D341Med (cell line): Measurements from ENCODE around the gene TTR.

Experiments used
- DNase-seq: peaks from one replicate; pipeline ENCODE4 v3.0.0; 2012; ENCODE audit warnings: low spot score

The TTR gene

DNA sequence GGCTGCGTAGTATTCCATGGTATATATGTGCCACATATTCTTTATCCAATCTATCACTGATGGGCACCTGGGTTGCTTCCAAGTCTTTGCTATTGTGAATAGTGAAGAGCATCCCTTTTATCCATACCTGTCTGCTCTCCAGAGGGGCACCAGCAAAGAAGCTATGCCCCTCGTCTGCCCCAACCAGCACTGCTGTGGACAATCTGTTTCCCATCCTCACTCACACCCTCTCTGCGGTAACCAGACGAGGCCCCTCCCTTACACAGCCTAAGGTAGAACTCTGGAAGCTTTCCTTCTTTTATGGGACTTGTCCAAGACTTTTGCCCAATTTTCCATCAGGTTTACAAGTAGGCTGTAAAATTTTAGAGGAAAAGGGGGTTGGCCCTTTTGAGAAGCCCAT is 24.9 kb downstream of the TTR start:
- DNase-seq, result no peak

DNA sequence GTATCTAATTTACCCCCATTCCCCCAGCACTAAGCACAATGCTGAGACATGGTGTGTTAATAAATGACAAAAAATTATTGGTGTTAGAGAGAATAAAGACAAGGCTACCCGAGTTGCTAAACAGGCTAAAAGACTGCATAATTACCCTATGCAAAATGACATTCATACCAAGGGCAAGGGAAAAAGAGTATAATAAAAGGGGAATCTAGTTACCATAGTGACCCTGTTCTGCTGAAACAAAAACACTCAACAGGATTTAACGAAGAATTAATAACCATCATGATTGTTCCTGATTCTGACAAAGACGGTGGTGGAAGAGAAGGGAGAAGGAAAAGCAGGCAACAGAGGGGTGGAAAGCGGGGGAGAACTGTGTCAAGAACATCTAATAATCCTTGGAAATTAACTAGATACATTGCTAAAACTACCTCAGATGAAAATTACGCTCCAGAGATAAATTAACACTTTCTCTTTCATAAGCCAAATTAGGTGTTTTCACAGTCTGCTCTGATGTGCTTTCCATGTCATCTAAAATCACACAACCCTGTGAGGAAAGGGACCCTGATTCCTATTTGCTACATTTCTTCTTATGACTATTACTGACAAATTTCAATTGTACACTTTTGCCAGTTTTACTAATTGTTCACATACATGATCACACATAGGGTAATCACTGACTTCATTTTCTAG is 25.5 kb downstream of the TTR start:
- DNase-seq, result no peak

DNA sequence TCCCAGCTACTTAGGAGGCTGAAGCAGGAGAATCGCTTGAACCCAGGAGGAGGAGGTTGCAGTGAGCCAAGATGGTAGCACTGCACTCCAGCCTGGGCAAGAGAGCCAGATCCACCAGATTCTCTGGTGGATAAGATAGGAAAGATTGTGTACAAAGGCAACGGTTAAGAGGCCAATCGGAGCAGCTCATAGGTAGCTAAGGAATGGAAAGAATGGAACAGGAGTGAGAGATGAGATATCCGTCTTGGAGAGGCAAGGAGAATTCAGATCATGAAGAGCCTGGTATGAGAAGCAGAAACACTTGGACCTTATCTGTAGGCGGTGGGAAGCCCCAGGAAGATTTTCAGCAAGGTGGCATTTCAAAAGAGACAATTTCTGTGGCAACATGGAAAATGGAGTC is 27.1 kb downstream of the TTR start:
- no peak for DNase-seq

DNA sequence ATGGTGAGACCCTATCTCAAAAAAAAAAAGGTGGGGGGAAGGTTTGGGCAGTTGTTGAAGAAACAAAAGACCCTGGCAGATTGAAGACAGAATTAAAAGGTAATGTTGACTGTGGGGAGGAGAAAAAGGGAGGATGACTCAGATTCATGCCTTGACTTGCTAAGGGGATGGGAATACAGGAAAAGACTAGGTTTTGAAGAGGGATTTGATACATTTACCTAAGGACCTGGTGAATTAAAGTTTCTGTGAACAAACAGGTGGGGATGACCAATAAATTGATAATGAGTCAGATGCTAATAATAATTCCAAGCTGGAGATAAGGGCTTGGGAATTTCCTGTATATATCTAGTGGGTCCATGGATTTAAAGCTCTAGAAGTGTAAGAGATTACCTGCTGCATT is 27.6 kb downstream of the TTR start:
- no peak for DNase-seq

DNA sequence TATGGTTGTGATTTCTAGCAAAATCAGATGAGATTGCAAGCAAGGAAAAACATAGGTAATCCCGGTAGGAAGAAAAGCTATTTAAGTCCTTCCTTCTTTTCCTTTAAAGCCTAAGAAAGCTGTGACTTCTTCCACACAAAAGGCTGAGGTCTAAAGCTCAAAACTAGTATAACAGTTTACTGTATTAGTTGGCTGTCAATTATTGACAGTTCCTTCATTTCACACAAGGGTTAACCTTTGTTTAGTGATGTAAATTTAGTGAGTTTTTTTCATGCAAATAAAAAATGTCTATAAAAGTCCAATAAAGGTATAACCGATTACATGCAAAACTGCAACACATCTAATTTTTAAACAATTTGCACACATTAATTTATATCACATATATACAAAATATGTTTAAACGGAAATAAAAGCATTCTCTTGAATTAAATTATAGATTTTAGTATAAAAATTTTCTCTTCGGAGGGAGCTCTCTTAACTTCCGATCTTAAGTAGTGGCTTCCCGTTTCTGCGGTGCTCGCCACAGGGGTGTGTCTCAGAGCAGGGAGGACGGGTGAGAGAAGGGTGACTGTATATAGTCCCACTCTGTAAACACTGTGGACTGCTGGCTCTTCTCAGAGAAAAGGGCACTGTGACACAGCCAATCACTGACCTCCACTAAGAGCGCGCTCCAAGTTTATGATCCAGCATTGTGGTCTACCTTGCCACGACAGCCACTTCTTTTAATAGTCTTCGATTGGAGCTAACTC is 33.4 kb downstream of the TTR start:
- no peak for DNase-seq

DNA sequence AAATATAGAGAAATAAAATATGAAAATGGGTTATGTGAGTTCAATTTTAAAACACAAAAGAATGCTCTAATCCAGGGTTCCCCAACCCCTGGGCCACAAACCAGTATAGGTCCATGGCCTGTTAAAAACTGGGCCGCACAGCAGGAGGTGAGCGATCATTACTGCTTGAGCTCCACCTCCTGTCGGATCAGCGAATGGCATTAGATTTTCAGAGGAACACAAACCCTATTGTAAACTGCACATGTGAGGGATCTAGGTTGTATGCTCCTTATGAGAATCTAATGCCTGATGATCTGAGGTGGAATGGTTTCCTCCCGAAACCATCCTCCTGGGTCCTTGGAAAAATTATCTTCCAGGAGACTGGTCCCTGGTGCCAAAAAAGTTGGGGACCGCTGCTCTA is 34.7 kb downstream of the TTR start:
- DNase-seq, result no peak

DNA sequence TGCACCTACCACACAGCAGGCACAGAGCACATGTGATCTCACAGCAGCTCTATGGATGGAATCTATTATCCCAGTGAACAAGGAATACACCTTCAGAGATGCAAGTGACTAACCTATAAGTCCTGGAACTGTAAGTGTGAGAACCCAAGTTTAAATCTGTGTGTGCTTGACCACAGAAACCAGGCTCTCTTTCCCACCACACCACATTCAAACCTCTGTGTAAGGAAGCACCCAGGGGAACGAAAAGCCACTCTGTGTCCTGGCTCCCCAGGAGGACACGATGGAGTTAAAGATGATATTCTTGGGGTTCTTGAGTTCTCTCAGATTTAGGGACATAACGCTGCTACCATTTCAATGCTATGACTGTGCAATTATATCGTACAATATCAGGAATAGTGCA is 38.9 kb downstream of the TTR start:
- no peak for DNase-seq

DNA sequence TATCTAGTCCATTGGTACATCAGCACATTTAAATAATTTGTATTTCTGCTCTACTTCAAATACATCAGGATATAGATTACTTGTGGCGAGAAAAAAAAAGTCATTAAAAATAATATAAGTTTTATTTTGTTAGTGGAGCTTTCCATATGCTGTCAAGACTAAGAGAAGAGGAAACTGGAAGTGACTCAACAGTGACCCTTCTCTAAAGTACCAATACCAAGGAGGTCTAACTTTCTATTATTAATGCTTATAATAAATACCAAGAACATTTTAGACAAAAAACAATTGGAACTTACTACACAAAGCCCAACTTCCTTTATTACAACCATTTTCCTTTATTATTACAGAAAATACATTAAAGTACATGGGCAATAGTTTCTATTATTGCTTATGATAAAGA is 39.8 kb downstream of the TTR start:
- no peak for DNase-seq

DNA sequence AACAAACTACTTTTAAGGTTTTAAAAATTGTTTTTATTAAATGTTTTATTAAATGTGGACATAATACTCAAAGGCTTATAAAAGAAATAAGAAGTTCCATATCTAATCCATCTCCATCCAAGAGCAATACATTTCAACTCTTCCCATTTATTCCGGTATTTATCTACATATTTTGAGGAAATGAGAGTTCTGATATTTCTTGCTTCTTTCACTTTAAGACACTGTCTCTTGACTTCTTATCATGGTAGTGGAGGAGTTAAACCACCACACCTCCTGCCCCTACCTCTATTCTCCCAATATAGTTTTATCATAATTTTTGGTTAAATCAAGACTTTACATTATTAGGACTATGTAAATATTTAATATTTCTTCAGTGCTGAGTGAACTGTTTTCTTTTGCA is 40.7 kb downstream of the TTR start:
- DNase-seq, result no peak

DNA sequence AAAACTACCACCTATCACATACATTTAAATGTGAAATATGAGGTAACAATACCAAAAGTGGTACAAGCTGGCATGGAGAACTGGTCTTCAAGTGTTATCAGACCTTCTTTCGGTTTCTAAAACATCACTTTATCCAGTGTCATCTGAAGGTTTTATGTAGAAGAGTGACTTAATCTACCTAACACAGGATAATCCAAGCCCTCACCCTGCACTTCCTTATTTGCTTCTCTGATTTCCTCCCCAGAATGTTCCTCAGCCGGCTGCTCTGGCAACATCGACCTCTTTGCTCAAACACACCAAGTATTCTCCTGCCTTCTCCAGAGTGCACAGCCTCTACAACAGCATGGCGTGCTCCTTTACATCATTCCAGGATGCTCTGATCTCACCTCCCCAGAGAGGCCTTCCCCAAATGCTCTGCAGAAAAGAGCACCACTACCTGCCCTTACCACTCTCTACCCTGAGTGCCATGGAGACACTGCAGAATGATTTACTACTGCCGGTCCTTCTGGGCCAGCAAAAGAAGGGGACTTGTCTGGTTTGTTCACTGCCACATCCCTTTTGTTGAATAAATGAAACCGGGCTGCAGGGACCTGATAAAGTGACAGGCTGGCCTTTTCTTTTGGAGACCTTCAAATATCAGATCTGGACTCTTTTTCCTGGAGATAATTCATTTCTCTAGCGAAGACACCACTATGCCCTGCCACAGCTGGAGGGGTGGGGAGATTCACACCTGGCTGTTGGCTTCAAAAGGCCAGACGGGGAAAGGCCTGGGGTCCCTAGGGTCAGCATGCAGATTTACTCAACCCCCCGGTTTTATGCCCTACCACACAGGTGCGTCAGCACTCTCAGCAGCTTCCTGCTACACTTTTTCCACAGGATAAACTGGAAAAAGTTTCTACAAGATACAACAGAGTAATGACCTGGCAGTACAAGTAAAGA is 42.0 kb downstream of the TTR start:
- no peak for DNase-seq

DNA sequence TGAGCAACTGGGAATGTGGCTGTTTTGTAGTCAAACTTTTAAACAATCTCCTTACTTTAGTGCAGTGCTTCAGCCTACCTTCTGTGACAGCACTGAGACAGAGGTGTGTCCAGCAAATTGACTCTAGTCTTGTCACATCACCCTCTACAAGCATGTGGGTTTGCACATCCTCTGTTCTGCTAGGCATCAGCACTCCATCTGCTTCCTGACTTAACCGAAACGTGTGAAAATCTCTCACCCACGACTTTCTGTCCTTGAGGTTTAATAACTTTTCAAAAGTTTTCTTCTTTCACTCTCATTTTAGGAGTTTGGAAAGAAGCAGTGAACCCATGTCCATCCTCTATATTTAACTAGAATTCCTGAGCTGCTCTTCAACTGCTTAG is 42.6 kb downstream of the TTR start:
- no peak for DNase-seq

DNA sequence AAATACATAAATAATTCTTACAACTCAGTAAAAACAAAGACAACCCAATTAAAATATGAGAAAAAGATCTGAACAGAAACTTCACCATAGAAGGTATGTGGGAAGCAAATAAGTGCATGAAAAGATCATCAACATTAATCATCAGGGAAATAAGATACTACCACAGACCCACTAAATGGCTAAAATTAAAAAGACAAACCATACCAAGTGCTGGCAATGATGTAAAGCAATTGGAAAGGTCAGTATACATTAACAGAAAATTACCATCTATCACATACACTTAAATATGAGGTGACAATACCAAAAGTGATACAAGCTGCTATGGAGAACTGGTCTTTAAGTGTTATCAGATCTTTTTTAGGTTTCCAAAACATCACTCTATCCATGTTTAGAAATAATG is 44.7 kb downstream of the TTR start:
- no peak for DNase-seq

DNA sequence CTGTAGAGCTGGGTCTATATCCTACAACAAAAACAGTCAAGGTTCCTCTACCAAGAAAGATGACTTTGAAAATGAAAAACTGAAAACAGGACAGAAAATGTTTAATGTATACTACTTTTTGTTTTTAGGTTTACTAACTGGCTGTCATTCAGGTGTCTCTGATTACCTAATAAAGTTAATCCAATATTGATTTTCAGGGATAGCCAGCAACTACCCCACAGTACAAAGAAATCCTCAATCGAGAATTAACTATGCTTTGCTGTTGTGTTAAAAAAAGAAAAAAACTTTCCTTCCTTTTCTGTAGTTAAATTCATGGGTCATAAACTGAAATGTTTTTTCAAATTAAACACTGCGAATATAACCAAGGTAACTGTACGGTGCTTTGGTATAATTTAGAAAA is 45.8 kb downstream of the TTR start:
- no peak for DNase-seq

DNA sequence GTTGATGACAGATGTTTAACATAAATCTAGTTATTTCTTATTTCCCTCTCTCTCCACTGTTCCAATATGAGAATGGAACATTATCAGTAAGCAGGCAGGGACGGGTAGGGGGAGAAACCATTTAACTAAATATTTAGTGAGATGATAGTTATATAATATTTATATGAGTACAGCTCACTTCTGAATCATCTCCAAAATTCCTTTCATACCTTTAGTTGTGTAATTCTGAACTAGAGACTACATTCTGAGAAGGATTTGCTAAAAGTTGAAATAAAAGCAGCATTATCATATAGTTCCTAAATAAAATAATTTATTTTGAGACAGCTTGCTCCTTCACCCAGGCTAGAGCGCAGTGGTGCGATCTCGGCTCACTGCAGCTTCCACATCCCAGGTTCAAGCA is 51.3 kb downstream of the TTR start:
- DNase-seq, result no peak

DNA sequence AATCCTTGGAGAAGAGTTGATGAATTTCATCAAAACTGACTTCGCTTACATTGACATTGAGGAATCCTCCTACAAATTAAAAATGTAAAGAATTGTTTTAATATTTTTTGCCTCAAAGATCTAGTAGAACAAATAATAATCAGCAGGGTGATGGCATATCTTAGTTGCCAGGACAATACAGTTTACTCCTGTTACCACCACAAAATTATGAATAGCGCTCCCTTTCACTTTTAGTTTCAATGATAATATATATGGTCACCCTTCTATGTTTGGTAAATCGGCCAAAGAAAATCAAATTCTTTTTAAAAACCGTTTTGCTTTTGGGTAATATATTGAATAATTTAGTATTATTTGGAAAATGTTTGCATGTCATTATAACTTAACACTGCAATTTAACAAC is 53.7 kb downstream of the TTR start:
- no peak for DNase-seq

DNA sequence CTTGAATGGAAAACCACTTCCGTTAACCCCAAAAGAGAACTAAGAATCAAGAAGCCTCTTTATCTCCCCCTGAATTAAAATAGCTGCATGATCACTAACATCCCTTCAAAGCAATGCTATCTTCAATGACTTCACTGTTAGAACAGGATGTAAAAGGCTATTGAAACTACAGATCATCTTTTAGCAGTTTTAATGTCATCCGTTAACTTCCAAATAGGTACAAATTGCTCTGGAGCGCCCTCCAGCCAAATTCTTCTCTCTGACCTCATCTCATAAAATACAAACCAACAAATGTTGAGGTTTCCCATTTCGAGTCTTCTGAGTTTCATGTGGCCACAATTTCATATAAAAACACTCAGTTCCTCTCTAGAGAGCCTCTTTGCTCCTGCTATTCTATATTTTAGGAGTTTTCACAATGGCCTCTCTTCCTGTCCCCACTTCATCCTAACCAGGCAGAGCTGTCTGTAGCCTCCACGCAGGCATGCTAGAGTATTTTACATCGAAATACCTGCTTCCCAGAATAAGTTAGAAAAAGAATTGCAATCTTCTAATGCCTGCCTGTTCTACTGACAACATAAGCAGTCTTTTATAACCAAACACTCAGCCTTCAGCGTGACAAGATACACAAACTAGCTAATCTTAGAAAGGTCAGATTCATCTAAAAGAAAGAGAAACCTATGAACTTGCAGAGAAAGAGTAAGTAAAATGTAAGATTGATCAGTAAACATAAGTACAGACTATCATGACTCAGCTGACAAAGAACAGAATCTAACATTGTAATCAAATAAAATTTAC is 54.9 kb downstream of the TTR start:
- no peak for DNase-seq

DNA sequence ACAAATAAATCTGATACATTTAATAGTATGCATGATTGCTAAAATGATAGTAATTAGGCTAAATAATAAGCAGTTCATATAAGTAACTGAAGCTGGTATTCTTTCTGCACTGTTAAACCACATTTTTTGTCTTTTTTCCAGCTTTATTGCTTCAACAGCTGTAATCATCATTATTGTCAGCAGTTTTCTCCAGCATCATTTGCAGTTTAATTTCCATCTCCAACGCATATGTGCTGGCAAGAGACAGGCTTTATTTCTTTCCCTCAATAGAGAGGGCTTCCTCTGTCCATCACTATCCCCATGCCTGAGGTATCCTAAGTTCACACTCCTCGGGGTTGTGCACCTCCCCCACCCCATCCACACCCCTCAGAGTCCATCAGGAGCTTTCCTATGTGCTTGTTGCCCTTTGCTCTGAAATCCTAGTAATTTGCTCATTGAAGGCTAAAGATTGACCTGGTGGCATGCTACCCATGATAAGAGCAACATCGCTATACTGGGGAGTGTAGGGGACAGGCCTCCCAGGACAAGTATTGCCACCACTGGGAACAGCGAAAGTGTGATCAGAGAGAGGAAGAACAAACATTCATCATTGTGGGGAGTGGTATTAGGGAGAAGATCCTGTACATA is 55.6 kb downstream of the TTR start:
- no peak for DNase-seq
